Naive thymus-derived CD4-positive, alpha-beta T cell (primary cell): Measurements from ENCODE around the gene PERM1. TPM values are rescaled to one million over a fixed set of nuclear protein-coding genes. Genes with fewer than 3 reads are reported as not detected.

Experiments
- ATAC-seq: fragments of 150-1000 bp; cut with Tn5 transposase; 2 replicates; pipeline ENCODE4 v1.10.0; 2021; ENCODE audit warnings: mild to moderate bottlenecking, moderate library complexity
- CTCF ChIA-PET: fragments of 350-600 bp; sonication (Branson Sonifier 250); formaldehyde crosslinking; loops from one replicate; lab custom pipeline; 2021; ENCODE audit warnings: antibody characterized with exemption; lab: Charles Lee
- POLR2A ChIA-PET: fragments of 350-600 bp; sonication (Branson Sonifier 250); formaldehyde crosslinking; loops from one replicate; lab custom pipeline; 2021; ENCODE audit warnings: antibody characterized with exemption, inconsistent platforms; lab: Charles Lee
- DNase-seq, 9 donors: peaks; one replicate each; pipeline versions ENCODE4 v3.0.0 to v3.0.0-alpha.2; 2020 to 2022; ENCODE audit warnings: mixed read lengths in 1 of 9
- H3K27ac ChIP-seq: one replicate; pipeline ENCODE4 v1.7.0; 2013; ENCODE audit warnings: mild to moderate bottlenecking, low read depth, low read length, moderate library complexity
- H3K27me3 ChIP-seq, 2 donors: one replicate each; pipeline ENCODE4 v1.7.0; 2013; ENCODE audit warnings: low read length in 2 of 2, mild to moderate bottlenecking in 2 of 2, moderate library complexity in 2 of 2; ENCODE audit not compliant: control insufficient read depth in 2 of 2, insufficient read depth in 2 of 2
- H3K36me3 ChIP-seq, 3 experiments: 1 replicate in 2 of 3; 2 replicates in 1 of 3; pipeline ENCODE4 v1.7.0; 2013; ENCODE audit warnings: low read length in 3 of 3, mild to moderate bottlenecking in 3 of 3, moderate library complexity in 1 of 3; ENCODE audit not compliant: insufficient read depth in 3 of 3, control insufficient read depth in 2 of 3
- H3K4me1 ChIP-seq, 2 donors: one replicate each; pipeline ENCODE4 v1.7.0; 2013; ENCODE audit warnings: low read length in 2 of 2, mild to moderate bottlenecking in 2 of 2, moderate library complexity in 1 of 2; ENCODE audit not compliant: control insufficient read depth in 2 of 2, insufficient read depth in 2 of 2
- H3K4me3 ChIP-seq: 2 replicates; pipeline ENCODE4 v1.7.0; 2013; ENCODE audit warnings: mild to moderate bottlenecking, low read length
- H3K9me3 ChIP-seq, 3 experiments: 1 replicate in 2 of 3; 2 replicates in 1 of 3; pipeline ENCODE4 v1.7.0; 2013; ENCODE audit warnings: low read length in 3 of 3; ENCODE audit not compliant: control insufficient read depth in 2 of 3
- H3K27ac Mint-ChIP-seq, 9 donors: one replicate each; pipeline ENCODE4 v1.8.0; 2020 to 2022; ENCODE audit warnings: mixed read lengths in 9 of 9, mild to moderate bottlenecking in 8 of 9, moderate library complexity in 5 of 9, inconsistent platforms in 2 of 9
- H3K27me3 Mint-ChIP-seq, 5 donors: one replicate each; pipeline ENCODE4 v1.8.0; 2021 to 2022; ENCODE audit warnings: mixed read lengths in 5 of 5, mild to moderate bottlenecking in 1 of 5
- H3K36me3 Mint-ChIP-seq, 5 donors: one replicate each; pipeline ENCODE4 v1.8.0; 2020 to 2022; ENCODE audit warnings: mixed read lengths in 5 of 5, mild to moderate bottlenecking in 3 of 5, inconsistent platforms in 1 of 5
- H3K4me1 Mint-ChIP-seq, 7 donors: one replicate each; pipeline ENCODE4 v1.8.0; 2020 to 2022; ENCODE audit warnings: mixed read lengths in 7 of 7, mild to moderate bottlenecking in 3 of 7, inconsistent platforms in 1 of 7
- H3K4me3 Mint-ChIP-seq, 10 donors: one replicate each; pipeline ENCODE4 v1.8.0; 2020 to 2022; ENCODE audit warnings: mild to moderate bottlenecking in 10 of 10, mixed read lengths in 10 of 10, moderate library complexity in 6 of 10, inconsistent platforms in 2 of 10
- H3K9me3 Mint-ChIP-seq, 11 donors: one replicate each; pipeline ENCODE4 v1.8.0; 2020 to 2022; ENCODE audit warnings: mixed read lengths in 11 of 11, mild to moderate bottlenecking in 4 of 11, inconsistent platforms in 1 of 11, moderate library complexity in 1 of 11
- intact Hi-C, 2 donors: fragments of 100-400 bp; cut with micrococcal nuclease; formaldehyde crosslinking; loops; one replicate each; pipeline ENCODE4 v1.15.1; 2023
- polyA plus RNA-seq, 2 donors: library from polyadenylated mRNA; unstranded; fragments of 300-500 nt; fragmentation: Illumina TruSeq; gene quantifications; one replicate each; pipeline ENCODE4 v1.2.3, GENCODE V29; 2021
- total RNA-seq, 6 experiments: library from RNA in 5 of 6; stranded (reverse) in 5 of 6; gene quantifications; 1 replicate in 5 of 6; 2 replicates in 1 of 6; pipeline ENCODE4 v1.2.3 and lab custom pipeline; 2021 to 2026

The PERM1 gene
- total and polyA plus RNA-seq, 7 experiments from 2014 or later: not detected

- DNase-seq (no peak), ATAC-seq (no peak)
- Mint-ChIP-seq H3K4me1 (peaks cover 0 to 10% (median 6%) of the 10 kb centered on the region in 7 donors), H3K36me3 (no peaks in the 10 kb centered on the region), H3K9me3 (no peaks in the 10 kb centered on the region), H3K27me3 (peaks cover 15 to 46% (median 21%) of the 10 kb centered on the region in 5 donors), H3K4me3 (no peak overlapping the region), H3K27ac (no peak overlapping the region)
- H3K27me3 ChIP-seq: peaks cover 7 to 16% of the 10 kb centered on the region in 2 donors
- no peak overlapping the region for H3K27ac ChIP-seq
- no peaks in the 10 kb centered on the region for H3K9me3 ChIP-seq
- peaks cover 3 to 11% of the 10 kb centered on the region in 2 donors for H3K4me1 ChIP-seq
- ChIA-PET POLR2A (no interaction called here), CTCF (no interaction called here)
- no peak overlapping the region for H3K4me3 ChIP-seq
- intact Hi-C loops: no loop called here
- H3K36me3 ChIP-seq: no peaks in the 10 kb centered on the region
These were observed 54.7 kb downstream of the PERM1 start for GRCh38 chr1:927234-927633.

DNA sequence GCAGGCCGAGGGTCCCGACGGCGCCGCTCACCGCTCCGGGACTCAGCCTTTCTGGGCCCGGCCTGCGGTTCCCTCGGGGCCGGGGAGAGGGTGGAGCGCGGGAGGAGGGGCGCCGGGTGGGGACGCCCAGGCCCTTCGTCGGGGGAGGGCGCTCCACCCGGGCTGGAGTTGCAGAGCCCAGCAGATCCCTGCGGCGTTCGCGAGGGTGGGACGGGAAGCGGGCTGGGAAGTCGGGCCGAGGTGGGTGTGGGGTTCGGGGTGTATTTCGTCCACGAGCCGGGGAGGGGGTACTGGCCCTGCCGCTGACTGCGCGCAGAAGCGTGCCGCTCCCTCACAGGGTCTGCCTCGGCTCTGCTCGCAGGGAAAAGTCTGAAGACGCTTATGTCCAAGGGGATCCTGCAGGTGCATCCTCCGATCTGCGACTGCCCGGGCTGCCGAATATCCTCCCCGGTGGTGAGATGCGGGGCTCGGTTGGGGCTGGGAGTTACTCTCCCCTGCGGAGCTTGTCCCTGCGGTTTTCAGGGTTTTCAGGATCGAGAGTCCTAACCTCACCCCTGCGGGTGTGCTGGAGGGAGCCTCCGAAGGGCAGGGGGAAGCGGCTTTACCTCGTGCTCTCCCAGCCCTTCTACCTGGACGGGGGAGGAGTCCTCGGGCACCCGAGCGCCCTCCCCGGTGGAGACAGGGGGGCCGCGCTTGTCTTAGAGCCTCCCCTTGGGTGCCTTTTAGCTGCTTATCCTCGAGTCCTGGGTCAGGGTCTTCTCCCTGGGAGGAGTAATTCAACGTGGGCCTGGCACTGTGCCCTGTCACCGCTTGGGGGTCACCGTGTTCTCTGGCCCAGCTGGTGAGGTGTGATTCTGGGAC lies 56.1 kb downstream of the PERM1 start:
- peaks cover 0 to 3% (median 0%) of the 10 kb centered on the region in 5 donors for H3K36me3 Mint-ChIP-seq
- Histone ChIP-seq H3K36me3 (no peaks in the 10 kb centered on the region), H3K9me3 (no peaks in the 10 kb centered on the region), H3K4me1 (peaks cover 7 to 19% of the 10 kb centered on the region in 2 donors), H3K27me3 (peaks cover 7 to 26% of the 10 kb centered on the region in 2 donors), H3K4me3 (no peak overlapping the region), H3K27ac (no peak overlapping the region)
- peak overlapping the region in 1 of 9 donors; percentile 46 for H3K27ac Mint-ChIP-seq
- ATAC-seq (no peak), DNase-seq (no peak)
- ChIA-PET CTCF (no interaction called here), POLR2A (no interaction called here)
- peak overlapping the region in 9 of 10 donors; percentile 33 to 76 (median 47) for H3K4me3 Mint-ChIP-seq
- peaks cover 2 to 15% (median 11%) of the 10 kb centered on the region in 7 donors for H3K4me1 Mint-ChIP-seq
- intact Hi-C loops: loop anchor here in 1 of 2 donors (1.0 kb wide), 1 partner anchor 34 kb away; the partner anchor contains the start of gene NOC2L
- no peaks in the 10 kb centered on the region for H3K9me3 Mint-ChIP-seq
- H3K27me3 Mint-ChIP-seq: peaks cover 17 to 51% (median 31%) of the 10 kb centered on the region in 5 donors

Other genes with a start within 250 kb of the PERM1 start
- gene SAMD11, start 58.2 kb downstream of the PERM1 start, total RNA-seq: not detected
- gene SAMD11, start 58.2 kb downstream of the PERM1 start, polyA plus RNA-seq: under 1 TPM; 0.10 to 0.24 TPM
- gene NOC2L, start 22.8 kb downstream of the PERM1 start, total RNA-seq: 10 to 100 TPM; 46.6 to 88.3 (median 67.9) TPM
- gene NOC2L, start 22.8 kb downstream of the PERM1 start, polyA plus RNA-seq: 10 to 100 TPM; 62.7 to 82.5 TPM
- gene KLHL17, start 21.5 kb downstream of the PERM1 start, total RNA-seq: 10 to 100 TPM; 14.2 to 34.2 (median 32.0) TPM
- 1 to 10 TPM in 1 of 2 donors, under 1 TPM in 1; 0.58 to 2.6 TPM for gene KLHL17, start 21.5 kb downstream of the PERM1 start, polyA plus RNA-seq
- gene PLEKHN1, start 15.6 kb downstream of the PERM1 start, total RNA-seq: 1 to 10 TPM in 3 of 5 experiments, under 1 TPM in 2; 0.24 to 3.0 (median 1.0) TPM
- under 1 TPM in 1 of 2 donors, not detected in 1; 0.18 TPM for gene PLEKHN1, start 15.6 kb downstream of the PERM1 start, polyA plus RNA-seq
- 10 to 100 TPM in 2 of 5 experiments, under 1 TPM in 1, not detected in 2; 0.22 to 35.0 (median 18.8) TPM for gene HES4, start 18.0 kb upstream of the PERM1 start, total RNA-seq
- 1 to 10 TPM in 1 of 2 donors, under 1 TPM in 1; 0.61 to 1.8 TPM for gene HES4, start 18.0 kb upstream of the PERM1 start, polyA plus RNA-seq
- 100 to 1,000 TPM in 1 of 5 experiments, 10 to 100 TPM in 4; 17.4 to 227 (median 25.4) TPM for gene ISG15, start 31.4 kb upstream of the PERM1 start, total RNA-seq
- 100 to 1,000 TPM; 114 to 218 TPM for gene ISG15, start 31.4 kb upstream of the PERM1 start, polyA plus RNA-seq
- gene AGRN, start 38.0 kb upstream of the PERM1 start, total RNA-seq: 10 to 100 TPM in 1 of 5 experiments, 1 to 10 TPM in 4; 1.8 to 10.9 (median 4.9) TPM
- 1 to 10 TPM in 1 of 2 donors, under 1 TPM in 1; 0.19 to 1.2 TPM for gene AGRN, start 38.0 kb upstream of the PERM1 start, polyA plus RNA-seq
- under 1 TPM in 1 of 5 experiments, not detected in 4; 0.32 TPM for gene RNF223, start 92.2 kb upstream of the PERM1 start, total RNA-seq
- not detected for gene RNF223, start 92.2 kb upstream of the PERM1 start, polyA plus RNA-seq
- gene C1orf159, start 134.0 kb upstream of the PERM1 start, total RNA-seq: 10 to 100 TPM; 17.6 to 21.9 (median 19.6) TPM
- gene C1orf159, start 134.0 kb upstream of the PERM1 start, polyA plus RNA-seq: 10 to 100 TPM in 1 of 2 donors, 1 to 10 TPM in 1; 6.4 to 10.5 TPM
- under 1 TPM in 2 of 5 experiments, not detected in 3; 0.58 to 0.80 TPM for gene TTLL10, start 191.8 kb upstream of the PERM1 start, total RNA-seq
- not detected for gene TTLL10, start 191.8 kb upstream of the PERM1 start, polyA plus RNA-seq
- gene TNFRSF18, start 224.5 kb upstream of the PERM1 start, total RNA-seq: 10 to 100 TPM in 2 of 5 experiments, 1 to 10 TPM in 1, not detected in 2; 2.6 to 81.7 (median 12.6) TPM
- under 1 TPM in 1 of 2 donors, not detected in 1; 0.32 TPM for gene TNFRSF18, start 224.5 kb upstream of the PERM1 start, polyA plus RNA-seq
- gene TNFRSF4, start 232.1 kb upstream of the PERM1 start, total RNA-seq: 100 to 1,000 TPM in 1 of 5 experiments, 10 to 100 TPM in 1, 1 to 10 TPM in 2, under 1 TPM in 1; 0.49 to 192 (median 7.8) TPM
- gene TNFRSF4, start 232.1 kb upstream of the PERM1 start, polyA plus RNA-seq: 1 to 10 TPM; 1.4 to 1.5 TPM
- 100 to 1,000 TPM in 4 of 5 experiments, 10 to 100 TPM in 1; 75.8 to 124 (median 110) TPM for gene SDF4, start 249.9 kb upstream of the PERM1 start, total RNA-seq
- 10 to 100 TPM; 74.8 to 90.7 TPM for gene SDF4, start 249.9 kb upstream of the PERM1 start, polyA plus RNA-seq